LNCaP clone FGC (cell line): Measurements from ENCODE around the gene PSME2.

Experiments used
- DNase-seq: peaks from one replicate; pipeline ENCODE4 v3.0.0-alpha.2; 2011; ENCODE audit warnings: low read depth
- H3K4me3 ChIP-seq: 2 replicates; pipeline ENCODE4 v1.5.1; 2011; ENCODE audit warnings: mild to moderate bottlenecking, low read depth, low read length, control low read depth
- TF ChIP-seq, protein P1 (sequence below): IDR thresholded peaks from 2 replicates; pipeline ENCODE4 v1.5.1; 2012; ENCODE audit warnings: mild to moderate bottlenecking; ENCODE audit not compliant: control insufficient read depth, insufficient read depth; ENCODE audit errors: extremely low read depth

PSME2 gene

DNA sequence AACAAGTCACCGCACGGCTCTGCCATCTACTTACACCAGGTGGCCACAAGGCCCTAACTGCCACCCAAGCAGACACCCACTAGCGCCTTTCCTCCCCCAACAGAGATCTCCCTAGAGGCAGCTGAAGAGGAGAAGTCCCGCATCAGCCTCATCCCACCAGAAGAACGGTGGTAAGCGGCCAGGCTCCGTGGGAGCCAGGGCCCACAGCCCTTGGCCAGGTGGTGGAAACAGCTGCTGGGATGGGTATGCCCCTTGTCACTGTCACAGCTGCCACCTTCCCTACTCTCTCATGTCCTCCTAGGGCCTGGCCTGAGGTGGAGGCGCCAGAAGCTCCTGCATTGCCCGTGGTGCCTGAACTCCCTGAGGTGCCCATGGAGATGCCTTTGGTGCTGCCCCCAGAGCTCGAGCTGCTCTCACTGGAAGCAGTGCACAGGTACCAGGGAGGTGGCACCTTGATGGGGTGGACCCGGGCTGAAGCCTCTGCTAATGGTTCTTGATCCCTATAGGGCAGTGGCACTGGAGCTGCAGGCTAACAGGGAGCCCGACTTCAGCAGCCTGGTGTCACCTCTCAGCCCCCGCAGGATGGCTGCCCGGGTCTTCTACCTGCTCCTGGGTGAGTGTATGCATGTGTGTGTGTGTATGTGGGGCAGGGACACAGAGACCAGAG is 33.0 kb upstream of the PSME2 start:
- no peak overlapping the region for H3K4me3 ChIP-seq
- no peak for DNase-seq
- TF ChIP-seq, protein P1, sequence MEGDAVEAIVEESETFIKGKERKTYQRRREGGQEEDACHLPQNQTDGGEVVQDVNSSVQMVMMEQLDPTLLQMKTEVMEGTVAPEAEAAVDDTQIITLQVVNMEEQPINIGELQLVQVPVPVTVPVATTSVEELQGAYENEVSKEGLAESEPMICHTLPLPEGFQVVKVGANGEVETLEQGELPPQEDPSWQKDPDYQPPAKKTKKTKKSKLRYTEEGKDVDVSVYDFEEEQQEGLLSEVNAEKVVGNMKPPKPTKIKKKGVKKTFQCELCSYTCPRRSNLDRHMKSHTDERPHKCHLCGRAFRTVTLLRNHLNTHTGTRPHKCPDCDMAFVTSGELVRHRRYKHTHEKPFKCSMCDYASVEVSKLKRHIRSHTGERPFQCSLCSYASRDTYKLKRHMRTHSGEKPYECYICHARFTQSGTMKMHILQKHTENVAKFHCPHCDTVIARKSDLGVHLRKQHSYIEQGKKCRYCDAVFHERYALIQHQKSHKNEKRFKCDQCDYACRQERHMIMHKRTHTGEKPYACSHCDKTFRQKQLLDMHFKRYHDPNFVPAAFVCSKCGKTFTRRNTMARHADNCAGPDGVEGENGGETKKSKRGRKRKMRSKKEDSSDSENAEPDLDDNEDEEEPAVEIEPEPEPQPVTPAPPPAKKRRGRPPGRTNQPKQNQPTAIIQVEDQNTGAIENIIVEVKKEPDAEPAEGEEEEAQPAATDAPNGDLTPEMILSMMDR, result no peak

DNA sequence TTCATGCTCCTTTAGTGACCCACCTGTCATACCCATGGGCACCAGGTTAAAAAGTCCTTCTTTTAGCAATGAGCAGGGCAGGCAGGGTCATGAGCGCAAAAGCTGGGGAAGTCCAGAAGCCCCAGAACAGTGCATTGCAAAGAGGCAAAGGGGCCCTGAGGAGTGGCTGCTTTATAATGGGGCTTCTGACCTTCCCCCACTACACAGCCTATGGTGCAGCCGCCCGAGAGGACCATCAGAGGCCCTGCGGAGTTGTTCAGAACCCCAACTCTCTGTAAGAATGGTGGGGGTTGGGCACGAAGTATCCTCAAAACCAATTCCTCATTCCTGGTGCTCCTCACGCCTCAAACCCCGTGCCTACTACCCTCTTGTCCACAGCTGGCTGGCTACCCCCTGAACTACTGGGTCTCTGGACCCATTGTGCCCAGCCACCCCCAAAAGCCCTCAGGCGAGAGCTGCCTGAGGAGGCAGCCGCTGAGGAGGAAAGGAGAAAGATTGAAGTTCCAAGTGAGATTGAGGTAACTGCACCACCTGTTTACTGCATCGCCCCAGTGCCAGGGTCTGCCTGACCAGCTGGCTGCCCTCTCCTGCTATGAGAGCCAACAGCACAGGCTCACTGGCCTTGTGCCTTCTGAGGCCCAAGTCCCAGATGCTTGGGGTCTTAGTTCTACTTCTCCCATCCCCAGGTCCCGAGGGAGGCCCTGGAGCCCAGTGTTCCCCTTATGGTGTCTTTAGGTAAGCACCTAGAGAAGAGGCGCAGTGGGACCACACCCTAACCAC is 32.2 kb upstream of the PSME2 start:
- TF ChIP-seq, protein P1, result no peak
- no peak for DNase-seq
- H3K4me3 ChIP-seq, result no peak overlapping the region

DNA sequence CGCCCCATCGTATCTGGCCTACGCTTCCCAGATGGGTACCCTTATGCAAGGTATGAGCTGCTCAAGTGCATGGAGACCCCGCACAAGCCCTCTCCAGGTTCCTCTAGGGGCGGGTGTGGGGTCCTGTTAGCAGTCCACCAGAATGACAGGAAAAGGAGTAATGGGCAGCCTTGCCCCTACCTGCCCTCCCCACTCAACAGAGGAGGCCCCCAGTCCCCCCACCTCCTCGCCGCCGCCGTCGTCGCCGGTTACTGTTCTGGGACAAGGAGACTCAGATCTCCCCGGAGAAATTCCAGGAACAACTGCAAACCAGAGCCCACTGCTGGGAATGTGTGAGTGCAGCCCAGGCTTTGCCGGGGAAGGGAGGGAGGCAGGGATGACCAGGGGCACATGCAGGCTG is 31.5 kb upstream of the PSME2 start:
- H3K4me3 ChIP-seq, result no peak overlapping the region
- TF ChIP-seq, protein P1, result no peak
- DNase-seq, result no peak

DNA sequence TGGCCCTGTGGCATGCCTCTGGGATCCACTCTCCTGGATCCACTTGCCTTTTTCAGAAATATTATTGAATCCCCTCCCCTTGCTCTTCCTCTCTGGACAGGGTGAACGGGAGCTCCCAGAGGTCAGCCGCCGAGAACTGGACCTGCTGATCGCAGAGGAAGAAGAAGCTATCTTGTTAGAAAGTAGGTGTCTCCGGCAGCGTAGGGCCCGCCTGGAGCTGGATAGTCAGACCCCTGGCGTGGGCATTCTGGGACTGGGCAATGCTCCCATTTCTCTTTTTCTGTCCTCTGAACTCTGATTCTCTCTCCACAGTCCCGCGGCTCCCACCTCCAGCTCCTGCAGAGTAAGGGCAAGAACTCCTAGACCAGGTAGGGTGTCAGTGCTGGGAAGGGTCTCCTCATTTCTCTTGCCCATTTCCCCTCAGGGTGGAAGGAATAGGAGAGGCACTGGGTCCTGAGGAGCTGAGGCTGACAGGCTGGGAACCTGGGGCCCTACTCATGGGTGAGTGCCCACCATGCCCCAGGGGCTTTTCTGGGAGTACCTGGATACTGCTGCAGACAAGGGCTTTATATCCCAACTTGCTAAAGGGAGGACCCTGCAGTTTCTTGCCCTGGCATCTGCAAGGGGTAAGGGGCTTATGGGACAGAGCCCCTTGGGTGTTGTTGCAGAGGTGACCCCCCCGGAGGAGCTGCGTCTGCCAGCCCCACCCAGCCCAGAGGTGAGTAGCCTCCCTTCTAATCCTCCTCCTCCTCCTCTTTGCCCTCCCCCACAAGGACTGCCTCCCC is 30.8 kb upstream of the PSME2 start:
- TF ChIP-seq, protein P1, result no peak
- no peak overlapping the region for H3K4me3 ChIP-seq
- DNase-seq, result no peak

DNA sequence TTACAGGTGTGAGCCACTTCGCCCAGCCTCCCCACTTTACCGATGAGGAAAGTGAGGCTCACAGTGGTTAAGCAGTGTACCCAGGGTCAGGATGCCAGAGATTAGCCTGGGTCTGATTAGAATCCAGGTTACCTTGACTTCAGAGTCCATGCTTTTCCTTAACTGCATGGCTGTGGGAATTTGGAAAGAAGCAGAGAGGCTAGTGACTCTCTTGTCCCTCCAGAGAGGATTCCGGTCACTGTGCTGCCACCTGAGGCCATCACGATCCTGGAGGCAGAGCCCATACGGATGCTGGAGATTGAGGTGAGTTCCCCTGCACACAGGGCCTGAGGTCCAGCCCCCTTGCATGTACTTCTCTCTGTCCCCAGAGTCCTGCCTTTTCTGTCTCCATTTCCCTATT is 30.2 kb upstream of the PSME2 start:
- H3K4me3 ChIP-seq, result no peak overlapping the region
- DNase-seq, result no peak
- TF ChIP-seq, protein P1, result no peak

DNA sequence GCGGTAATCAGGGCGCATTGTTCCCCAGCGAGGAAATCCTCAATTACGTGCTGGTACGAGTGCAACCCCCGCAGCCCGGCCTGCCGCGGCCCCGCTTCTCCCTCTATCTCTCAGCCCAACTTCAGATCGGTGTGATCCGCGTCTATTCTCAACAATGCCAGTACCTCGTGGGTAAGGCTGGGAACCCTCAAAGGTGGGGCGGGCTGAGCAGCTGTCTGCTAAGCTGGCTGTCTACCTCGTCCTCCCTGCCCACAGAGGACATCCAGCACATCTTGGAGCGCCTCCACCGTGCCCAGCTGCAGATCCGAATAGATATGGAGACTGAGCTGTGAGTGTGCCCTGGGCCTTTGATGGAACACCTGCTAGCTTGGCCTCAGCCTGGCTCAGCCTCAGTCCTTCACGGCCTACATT is 26.5 kb upstream of the PSME2 start:
- no peak for DNase-seq
- no peak overlapping the region for H3K4me3 ChIP-seq
- TF ChIP-seq, protein P1, result no peak
